OCI-LY3 (cell line): ENCODE measurements around the gene AGAP1.

Source experiments
- EZH2phosphoT487 ChIP-seq: fragments of 200-600 bp; shearing (Covaris generic); IDR thresholded peaks from 2 replicates; pipeline ENCODE4 v1.6.1; 2018; ENCODE audit warnings: antibody characterized with exemption, mixed run types, low read depth
- TF ChIP-seq, protein P1 (sequence below): fragments of 200-600, 300-600 bp; sonication (generic); IDR thresholded peaks from 2 replicates; pipeline ENCODE4 v1.5.1; 2014; ENCODE audit warnings: antibody characterized with exemption, low read length, low read depth

DNA sequence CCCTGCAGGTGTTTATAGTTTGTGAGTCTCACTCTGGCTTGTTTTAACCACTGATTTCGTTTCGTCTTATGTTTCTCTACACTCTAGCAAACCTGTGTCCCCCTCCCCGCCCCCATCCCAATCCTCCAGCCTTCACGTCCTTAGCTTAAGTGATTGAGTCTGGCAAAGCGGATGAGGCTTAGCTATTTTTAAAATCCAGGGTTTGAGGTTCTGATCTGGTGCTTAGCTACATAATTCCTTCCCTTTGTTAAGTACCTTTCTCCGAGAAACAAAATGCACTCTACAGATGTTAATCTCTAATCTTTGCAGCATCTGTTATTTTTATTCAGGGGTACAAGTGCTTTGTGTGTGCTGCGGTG, 7.8 kb downstream of the AGAP1 start:
- TF ChIP-seq, protein P1, sequence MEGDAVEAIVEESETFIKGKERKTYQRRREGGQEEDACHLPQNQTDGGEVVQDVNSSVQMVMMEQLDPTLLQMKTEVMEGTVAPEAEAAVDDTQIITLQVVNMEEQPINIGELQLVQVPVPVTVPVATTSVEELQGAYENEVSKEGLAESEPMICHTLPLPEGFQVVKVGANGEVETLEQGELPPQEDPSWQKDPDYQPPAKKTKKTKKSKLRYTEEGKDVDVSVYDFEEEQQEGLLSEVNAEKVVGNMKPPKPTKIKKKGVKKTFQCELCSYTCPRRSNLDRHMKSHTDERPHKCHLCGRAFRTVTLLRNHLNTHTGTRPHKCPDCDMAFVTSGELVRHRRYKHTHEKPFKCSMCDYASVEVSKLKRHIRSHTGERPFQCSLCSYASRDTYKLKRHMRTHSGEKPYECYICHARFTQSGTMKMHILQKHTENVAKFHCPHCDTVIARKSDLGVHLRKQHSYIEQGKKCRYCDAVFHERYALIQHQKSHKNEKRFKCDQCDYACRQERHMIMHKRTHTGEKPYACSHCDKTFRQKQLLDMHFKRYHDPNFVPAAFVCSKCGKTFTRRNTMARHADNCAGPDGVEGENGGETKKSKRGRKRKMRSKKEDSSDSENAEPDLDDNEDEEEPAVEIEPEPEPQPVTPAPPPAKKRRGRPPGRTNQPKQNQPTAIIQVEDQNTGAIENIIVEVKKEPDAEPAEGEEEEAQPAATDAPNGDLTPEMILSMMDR = no peak
- no peak for TF ChIP-seq EZH2phosphoT487
